GM19438 (cell line): ENCODE results near the gene GYPE.
"Not testable (repeated sequence)": the region's sequence is repeated elsewhere in the genome, so short reads cannot be mapped to it uniquely, and the experiment has no call there.

Experiments
- ATAC-seq: cut with Tn5 transposase; IDR thresholded peaks from one replicate; pipeline ENCODE4 v1.9.1; 2021; ENCODE audit warnings: low read depth; ENCODE audit not compliant: unreplicated experiment

The GYPE gene

DNA sequence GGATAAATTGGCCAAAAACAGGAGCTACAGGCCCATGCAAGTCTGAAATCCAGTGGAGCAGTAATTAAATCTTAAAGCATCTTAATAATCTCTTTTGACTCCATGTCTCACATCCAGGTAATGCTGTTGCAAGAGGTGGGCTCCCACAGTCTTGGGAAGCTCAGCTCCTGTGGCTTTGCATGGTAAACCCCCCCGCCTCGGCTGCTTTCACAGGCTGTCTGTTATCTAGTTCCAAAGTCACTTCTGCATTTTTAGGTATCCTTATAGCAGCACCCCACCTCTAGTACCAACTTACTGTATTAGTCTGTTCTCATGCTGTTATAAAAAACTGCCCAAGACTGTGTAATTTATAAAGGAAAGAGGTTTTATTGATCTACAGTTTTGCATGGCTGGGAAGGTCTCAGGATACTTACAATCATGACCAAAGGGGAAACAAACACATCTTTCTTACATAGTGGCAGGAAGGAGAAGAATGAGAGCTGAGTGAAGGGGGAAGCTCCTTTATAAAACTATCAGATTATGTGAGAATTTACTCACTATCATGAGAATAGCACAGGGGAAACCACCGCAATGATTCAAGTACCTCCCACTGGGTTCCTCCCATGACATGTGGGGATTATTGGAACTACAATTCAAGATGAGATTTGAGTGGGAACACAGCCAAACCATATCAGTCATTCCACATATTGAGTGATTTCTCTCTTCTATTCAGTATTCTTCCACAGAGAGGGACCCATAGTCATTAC lies 34.7 kb downstream of the GYPE start:
- not testable (repeated sequence) for ATAC-seq

DNA sequence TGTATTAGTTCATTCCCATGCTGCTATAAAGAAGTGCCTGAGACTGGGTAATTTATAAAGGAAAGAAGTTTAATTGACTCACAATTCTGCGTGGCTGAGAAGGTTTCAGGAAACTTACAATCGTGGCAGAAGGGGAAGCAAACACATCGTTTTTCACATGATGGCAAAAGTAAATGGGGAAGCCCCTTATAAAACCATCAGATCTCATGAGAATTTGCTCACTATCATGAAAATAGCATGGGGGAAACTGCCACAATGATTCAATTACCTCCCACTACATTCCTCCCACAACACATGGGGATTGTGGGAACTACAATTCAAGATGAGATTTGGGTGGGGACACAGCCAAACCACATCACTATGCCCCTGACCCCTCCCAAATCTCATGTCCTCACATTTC lies 35.4 kb downstream of the GYPE start:
- not testable (repeated sequence) for ATAC-seq

DNA sequence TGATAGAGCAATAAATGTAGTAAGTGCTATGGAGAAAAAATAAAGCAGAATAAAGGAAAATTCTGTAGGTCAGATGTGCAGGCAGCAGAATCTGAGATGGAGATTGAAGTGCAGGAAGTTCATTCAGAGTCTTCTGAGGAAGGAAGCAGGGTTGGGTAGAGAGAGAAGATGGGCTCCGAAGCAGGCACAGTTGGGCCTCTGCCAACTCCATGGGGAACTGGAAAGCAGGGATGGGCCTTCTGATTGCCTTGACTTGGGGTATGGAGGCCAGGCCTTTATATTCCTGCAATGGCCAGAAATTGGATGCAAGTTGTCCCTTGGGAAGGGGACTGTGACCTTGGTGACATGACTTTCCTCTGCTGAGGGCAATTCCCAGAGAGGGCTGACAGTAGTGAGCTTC lies 42.6 kb downstream of the GYPE start:
- not testable (repeated sequence) for ATAC-seq

DNA sequence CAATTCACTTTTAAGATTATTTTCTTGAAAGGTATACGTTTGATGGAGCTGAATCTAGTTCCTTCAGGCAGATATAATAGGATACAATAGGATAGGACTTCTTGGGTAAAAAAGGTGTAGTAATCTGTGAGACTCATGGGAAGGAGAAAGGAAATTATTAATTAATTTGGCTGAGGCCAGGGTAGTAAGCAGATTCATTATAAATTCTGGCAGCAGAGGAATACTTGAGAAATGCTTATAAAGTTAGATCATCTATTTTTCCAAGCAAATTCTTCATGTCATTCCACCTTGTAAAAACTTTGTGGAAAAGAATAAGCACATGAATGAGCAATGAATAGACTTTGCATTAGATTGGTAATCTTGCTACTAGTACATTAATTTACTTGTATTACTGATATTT lies 46.9 kb downstream of the GYPE start:
- no peak for ATAC-seq

DNA sequence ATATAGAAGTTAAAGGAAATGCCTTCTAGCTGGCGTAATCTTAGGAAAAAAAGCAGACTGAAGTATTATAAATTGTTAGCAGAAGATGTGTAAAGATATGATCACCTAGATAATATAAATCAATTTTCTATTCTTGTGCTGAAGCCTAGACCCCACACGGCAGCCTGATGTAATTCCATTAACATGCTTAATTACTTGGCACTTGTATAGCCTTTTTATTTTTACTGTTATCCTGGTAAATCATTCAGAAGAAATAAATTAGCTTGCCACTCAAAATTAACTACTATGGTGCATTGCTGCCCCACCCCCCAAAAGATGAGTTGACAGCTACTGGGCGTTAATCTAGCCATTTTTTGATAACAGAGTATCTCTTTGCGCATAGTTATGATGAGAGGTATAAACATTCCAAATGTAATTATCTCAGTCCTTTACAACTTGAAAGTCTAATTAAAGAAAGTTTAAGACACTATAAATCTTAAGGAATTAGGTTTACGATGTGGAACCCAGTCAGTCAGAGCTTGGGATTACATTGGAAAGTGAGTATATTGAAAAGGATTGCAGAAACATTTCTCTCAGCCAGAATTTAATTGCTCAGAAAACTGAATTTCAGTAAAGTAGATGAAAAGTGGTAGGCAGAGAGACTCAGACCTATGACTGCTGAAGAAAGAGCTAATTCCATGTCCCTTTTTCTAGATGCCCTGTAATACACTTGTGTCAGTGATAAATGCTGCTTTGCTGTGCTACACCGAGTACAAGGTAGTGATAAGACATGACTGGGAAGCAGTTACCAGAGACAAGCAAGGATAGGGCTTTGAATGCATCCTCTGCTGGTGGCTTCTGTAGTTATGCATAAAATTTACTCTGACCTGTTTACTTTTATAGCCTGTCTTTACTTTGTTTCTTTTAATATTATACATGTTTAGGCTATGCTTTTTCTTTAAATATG lies 47.7 kb downstream of the GYPE start:
- ATAC-seq = not testable (repeated sequence)

DNA sequence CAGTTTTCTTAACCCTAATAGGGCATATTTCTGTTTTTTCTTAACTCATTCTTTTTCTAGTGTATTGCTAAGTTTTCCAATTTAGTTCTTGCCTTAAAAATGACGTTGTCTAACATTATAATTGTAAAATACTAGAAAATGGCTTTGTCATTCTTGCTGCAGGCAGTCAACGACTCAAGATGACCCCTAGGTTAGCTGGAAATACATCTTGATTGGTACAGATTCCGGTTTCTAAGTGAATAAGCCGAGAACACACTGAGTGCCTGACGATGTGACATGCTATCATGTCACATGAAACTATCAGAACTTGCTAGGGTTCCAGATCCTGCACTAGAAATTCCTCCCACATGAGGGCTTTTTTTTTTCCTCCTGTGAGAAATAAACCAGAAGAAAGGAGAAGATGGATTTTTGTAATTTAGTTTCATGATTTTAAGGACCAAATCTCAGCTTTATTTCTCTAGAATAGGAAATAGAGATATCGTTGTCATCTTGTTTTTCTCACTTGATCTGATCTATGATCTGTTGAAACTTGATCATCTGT lies 49.3 kb downstream of the GYPE start:
- ATAC-seq = not testable (repeated sequence)

DNA sequence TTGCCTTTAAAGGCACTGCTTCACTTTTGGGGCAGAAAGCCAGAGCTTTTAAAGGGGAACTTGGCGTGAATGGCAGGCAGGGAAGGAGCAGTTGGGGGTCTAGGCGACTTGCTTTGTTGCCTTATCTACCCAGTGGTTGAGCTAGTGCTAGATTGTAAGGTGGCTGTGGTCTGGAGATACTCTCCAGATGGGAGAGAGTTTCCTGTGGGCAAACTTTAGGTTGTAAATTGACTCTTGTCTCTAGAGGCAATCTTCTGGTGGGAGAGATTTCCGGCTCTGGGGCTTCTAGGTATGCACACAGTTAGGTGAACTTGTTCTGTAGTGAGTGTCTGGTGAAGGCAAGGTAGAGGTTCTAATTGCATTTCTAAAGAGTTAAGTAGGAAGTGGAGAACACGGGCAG lies 50.7 kb downstream of the GYPE start:
- ATAC-seq = not testable (repeated sequence)

DNA sequence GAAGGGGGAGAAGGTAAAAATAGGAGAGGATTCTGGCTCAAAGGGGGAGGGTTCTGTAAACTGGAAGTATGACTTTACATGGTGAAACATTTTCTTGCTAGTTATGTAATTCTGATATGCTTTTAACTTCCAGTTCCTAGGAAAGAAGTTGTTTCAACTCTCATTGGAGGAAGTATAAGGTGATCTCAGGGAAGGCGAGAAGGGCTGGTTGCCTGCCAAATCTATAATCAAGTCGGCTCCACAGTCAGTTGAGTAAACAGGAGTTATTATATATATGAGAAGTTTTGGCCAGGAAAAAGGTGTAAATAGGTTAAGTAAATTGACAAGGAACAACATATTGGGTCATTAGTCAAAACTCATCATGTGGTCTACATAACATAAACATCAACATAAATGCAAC lies 56.1 kb downstream of the GYPE start:
- ATAC-seq = not testable (repeated sequence)

DNA sequence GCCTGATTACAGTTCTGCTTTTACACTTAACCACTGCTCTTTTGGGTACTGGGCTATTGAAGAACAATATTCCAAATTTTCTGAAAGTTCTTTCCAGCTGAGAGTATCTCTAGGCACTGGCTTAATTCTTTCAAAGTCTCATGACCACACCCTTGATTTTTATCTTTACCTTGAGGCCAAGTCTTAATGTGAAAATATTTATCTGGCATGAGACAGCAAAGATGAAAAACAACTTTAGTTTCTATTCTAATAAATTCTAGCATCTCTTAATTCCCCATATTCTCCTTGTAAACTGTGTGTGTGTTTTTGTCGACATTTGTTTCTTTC lies 61.9 kb downstream of the GYPE start:
- not testable (repeated sequence) for ATAC-seq

DNA sequence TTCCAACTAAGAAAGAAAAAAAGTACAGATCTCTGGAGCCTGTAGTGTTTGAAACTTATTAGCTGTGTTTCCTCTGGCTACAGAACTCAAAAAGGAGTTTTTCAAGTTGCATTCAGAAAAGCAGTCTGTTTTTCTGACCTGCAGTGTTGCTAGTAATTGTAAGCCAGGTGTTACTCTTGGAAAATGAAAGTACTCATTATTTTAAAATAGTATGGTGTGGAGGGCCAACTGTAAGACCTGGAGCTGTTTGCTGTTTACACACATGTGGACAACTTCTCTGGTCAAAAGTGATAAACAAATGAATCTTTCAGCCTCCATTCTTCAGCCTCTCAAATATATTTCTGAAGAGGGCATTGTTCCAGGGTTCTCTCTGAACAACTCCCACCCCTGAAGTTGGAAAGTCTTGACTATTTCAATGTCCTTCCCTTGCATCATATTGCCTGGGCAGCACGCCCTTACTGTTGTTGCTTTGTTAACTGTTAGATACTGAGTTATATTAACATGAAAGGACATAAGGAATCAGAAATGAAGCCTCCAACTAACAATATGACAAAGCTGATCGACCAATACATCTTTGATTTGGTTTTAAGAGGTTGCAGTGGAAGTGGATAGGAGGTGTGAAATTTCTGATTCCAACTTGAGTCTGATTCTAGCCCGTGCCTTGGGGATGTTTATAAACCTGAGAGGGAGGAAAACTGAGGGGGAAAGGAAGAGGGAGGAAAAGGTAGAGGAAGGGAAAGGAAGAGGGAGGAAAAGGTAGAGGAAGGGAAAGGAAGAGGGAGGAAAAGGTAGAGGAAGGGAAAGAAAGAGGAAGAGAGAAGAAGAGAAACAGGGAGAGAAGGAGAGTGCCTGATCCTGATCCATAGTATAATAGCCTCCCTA lies 62.5 kb downstream of the GYPE start:
- not testable (repeated sequence) for ATAC-seq

DNA sequence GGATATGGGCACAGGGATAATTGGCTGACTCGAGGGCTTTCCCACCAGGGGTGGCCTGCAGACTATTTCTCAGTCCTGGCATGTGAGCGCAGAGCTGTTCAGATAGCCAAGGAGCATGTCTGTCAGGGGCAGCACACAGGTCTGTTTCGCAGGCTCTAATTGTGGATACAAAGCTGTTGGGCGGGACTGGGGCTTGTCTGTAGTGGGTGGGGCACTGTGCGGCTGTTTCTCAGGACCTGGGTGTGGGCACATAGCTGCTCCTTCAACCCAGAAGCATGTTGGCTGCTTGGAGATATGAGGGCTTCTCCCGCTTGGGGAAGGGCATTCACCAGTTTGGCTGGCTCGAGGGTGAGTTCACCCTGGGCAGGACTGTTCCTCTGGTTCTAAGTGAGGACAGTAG lies 65.9 kb downstream of the GYPE start:
- not testable (repeated sequence) for ATAC-seq

DNA sequence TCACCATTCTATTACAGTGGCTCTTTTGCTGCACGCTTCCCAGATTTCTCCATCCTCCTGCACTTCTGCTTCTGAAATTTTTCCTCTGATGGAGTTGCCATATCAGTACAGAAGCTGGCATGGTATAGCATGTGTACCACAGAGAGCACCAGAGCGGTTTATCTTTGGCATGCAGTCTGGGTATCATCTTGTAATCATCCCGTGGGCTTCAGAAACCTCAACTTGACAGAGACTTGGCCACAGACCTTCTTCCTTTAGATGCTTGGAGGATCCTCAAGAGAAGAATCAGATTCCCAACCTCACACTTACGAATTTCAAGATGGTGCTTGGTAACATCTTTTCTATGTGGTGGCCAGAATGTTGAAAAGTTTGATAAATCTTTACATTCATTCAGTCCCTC lies 71.2 kb downstream of the GYPE start:
- not testable (repeated sequence) for ATAC-seq

DNA sequence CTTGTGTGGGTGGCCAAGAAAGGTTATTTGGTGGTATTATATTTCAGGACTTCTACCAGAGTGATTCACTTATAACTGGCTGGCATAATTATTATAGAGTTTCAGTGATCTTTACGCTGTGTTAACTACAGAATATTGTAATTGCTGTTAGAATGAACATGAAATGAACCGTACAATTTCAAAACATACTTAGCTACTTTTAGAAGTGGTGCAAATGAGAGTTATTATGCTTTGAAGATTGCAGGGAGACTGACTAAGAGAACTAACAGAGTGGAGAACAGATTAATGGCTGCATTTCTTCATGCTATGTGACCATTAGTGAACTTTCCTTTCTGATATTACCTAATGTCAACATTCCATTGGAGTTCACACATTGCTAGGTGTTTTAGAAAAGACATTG lies 71.7 kb downstream of the GYPE start:
- ATAC-seq = not testable (repeated sequence)

DNA sequence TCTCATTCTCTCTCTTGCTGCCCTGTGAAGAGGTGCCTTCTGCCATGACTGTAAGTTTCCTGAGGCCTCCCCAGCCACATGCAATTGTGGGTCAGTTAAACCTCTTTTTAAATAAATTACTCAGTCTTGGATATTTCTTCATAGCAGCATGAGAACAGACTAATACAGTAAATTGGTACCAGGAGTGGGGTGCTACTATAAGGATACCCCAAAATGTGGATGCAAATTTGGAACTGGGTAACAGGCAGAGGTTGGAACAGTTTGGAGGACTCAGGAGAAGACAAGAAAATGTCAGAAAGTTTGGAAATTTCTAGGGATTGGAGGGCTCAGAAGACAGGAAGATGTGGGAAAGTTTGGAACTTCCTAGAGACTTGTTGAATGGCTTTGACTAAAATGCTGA lies 74.8 kb downstream of the GYPE start:
- ATAC-seq = not testable (repeated sequence)

DNA sequence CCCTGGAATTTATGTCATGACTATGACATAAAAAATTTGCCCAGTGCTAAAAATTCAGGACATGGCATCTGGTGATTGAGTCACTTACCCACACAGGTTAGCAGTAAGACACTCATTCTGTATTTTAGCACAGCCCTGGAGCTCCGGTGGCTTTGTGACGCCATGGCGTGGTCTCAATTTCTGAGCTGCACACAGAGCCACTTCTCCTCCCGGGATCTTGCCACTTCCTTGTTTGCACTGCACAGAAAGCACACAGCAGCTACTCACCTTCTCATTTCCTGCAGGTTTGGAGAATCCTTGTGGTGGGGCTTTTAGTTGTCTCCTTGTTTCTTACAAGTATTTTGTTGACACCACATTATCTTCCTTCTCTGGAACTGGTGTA lies 76.1 kb downstream of the GYPE start:
- not testable (repeated sequence) for ATAC-seq
